Activated CD4-positive, alpha-beta T cell treated with anti-CD3 and anti-CD28 coated beads, Interleukin-2, amount 50 U/mL, for 48 hours (primary cell): Measurements from ENCODE around the gene CCDC88C.

Source experiments
- DNase-seq, 2 experiments: peaks; one replicate each; pipeline ENCODE4 v3.0.0-alpha.2; 2020

The CCDC88C gene

GRCh38 chr14:91397965-91398591 is 19.5 kb downstream of the CCDC88C start:
- no peak for DNase-seq

GRCh38 chr14:91396959-91397815 is 20.4 kb downstream of the CCDC88C start:
- DNase-seq = peak; percentile 70 to 76

GRCh38 chr14:91396013-91396660 is 21.5 kb downstream of the CCDC88C start:
- no peak for DNase-seq

- DNase-seq = no peak
Observed at GRCh38 chr14:91395466-91395865, 22.2 kb downstream of the CCDC88C start.

- DNase-seq = no peak
Observed at GRCh38 chr14:91394105-91395081, 23.2 kb downstream of the CCDC88C start.

GRCh38 chr14:91392623-91393303 is 24.9 kb downstream of the CCDC88C start:
- DNase-seq = no peak

- no peak for DNase-seq
Observed at GRCh38 chr14:91390165-91390778, 27.3 kb downstream of the CCDC88C start.

GRCh38 chr14:91389150-91389549 is 28.5 kb downstream of the CCDC88C start:
- no peak for DNase-seq

GRCh38 chr14:91388551-91388975 is 29.1 kb downstream of the CCDC88C start:
- DNase-seq = peak in 1 of 2 experiments; percentile 61

GRCh38 chr14:91387951-91388381 is 29.7 kb downstream of the CCDC88C start:
- no peak for DNase-seq

- no peak for DNase-seq
Observed at GRCh38 chr14:91387169-91387835, 30.3 kb downstream of the CCDC88C start.

- DNase-seq = no peak
Observed at GRCh38 chr14:91385697-91386096, 31.9 kb downstream of the CCDC88C start.

- DNase-seq = no peak
Observed at GRCh38 chr14:91385224-91385623, 32.4 kb downstream of the CCDC88C start.

- no peak for DNase-seq
Observed at GRCh38 chr14:91383439-91383838, 34.2 kb downstream of the CCDC88C start.

GRCh38 chr14:91381801-91382670 is 35.6 kb downstream of the CCDC88C start:
- DNase-seq = no peak

GRCh38 chr14:91380610-91381371 is 36.8 kb downstream of the CCDC88C start:
- DNase-seq = no peak

- no peak for DNase-seq
Observed at GRCh38 chr14:91380123-91380522, 37.5 kb downstream of the CCDC88C start.

GRCh38 chr14:91379579-91379932 is 38.1 kb downstream of the CCDC88C start:
- DNase-seq = no peak
